Lower lobe of right lung (tissue), 2 donors: Measurements from ENCODE around the gene FDPS. TPM values are rescaled to one million over a fixed set of nuclear protein-coding genes. Genes with fewer than 3 reads are reported as not detected.

Experiments
- ATAC-seq, 2 donors: fragments of 200-7000 bp; cut with Tn5 transposase; one replicate each; pipeline ENCODE4 v1.9.1; 2020 to 2022; ENCODE audit warnings: mild to moderate bottlenecking in 2 of 2, moderate library complexity in 2 of 2
- DNase-seq: peaks from one replicate; pipeline ENCODE4 v3.0.0-alpha.2; 2020
- H3K27ac ChIP-seq: fragments of 200-600 bp; one replicate; pipeline ENCODE4 v1.8.0; 2022
- H3K27me3 ChIP-seq: fragments of 200-600 bp; one replicate; pipeline ENCODE4 v1.8.0; 2022; ENCODE audit warnings: low read depth
- H3K36me3 ChIP-seq: fragments of 200-600 bp; one replicate; pipeline ENCODE4 v1.8.0; 2022; ENCODE audit warnings: mild to moderate bottlenecking
- H3K4me1 ChIP-seq: fragments of 200-600 bp; one replicate; pipeline ENCODE4 v1.8.0; 2022
- H3K4me3 ChIP-seq: fragments of 200-600 bp; one replicate; pipeline ENCODE4 v1.8.0; 2022; ENCODE audit warnings: mild to moderate bottlenecking
- H3K9me3 ChIP-seq: fragments of 200-600 bp; one replicate; pipeline ENCODE4 v1.8.0; 2022
- intact Hi-C: fragments of 100-400 bp; cut with DNase I; formaldehyde crosslinking; loops from one replicate; pipeline ENCODE4 v1.11.0; 2022
- total RNA-seq: library from RNA; stranded (reverse); fragmentation: NEBNext Ultra II Directional; extraction: Animal tissue kit (Norgen Biotek cat#: 25700); gene quantifications from one replicate; pipeline ENCODE4 v1.2.1, GENCODE V29; 2021
- TF ChIP-seq, protein P1 (sequence below): fragments of 200-600 bp; IDR thresholded peaks from one replicate; pipeline ENCODE4 v1.8.0; 2022; ENCODE audit warnings: antibody characterized with exemption, mild to moderate bottlenecking
- donor health status: DM: no; HTN: yes; CAD: no; lungs with severe emphysema.

FDPS gene
- total RNA-seq, 1 donor from 2014 or later = 184 TPM

DNA sequence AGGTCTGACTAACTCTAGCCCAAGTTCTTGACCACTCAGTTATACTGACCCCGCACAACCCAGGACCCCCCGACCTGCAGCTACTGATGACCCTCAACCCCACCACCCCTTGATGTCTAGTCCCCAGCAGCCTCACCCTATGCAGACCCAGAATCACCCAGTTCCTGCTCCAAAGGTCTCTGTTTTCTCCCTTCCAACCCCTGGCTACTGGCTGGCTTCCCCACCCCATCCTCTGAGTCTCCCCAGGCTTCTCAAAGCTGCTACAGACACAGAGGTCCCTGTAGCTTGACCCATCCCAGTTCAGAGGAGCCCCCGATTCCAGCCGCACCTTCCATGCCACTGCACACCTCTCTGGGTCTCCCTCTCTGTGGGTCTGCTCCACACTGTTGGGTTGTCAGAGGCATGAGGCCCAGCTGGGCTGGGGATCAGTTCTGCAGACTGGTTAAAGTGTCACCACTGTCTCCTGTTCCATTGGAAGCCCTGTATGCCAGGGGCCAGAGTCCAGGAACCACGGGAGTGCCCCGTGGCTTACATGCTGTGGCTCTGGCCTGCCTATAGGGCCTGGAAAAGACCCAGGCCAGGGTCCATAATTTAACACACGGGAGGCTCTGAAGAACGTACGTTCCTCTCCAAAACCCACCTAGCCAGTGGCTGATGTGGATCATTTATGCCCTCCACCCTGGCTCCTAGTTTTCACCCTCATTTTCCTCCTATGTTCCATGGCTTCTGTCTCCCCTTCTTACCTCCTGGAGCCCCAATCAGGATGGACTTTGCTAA, 7.9 kb upstream of the FDPS start:
- H3K9me3 ChIP-seq = no peaks in the 10 kb centered on the region
- intact Hi-C loops = no loop called here
- TF ChIP-seq, protein P1, sequence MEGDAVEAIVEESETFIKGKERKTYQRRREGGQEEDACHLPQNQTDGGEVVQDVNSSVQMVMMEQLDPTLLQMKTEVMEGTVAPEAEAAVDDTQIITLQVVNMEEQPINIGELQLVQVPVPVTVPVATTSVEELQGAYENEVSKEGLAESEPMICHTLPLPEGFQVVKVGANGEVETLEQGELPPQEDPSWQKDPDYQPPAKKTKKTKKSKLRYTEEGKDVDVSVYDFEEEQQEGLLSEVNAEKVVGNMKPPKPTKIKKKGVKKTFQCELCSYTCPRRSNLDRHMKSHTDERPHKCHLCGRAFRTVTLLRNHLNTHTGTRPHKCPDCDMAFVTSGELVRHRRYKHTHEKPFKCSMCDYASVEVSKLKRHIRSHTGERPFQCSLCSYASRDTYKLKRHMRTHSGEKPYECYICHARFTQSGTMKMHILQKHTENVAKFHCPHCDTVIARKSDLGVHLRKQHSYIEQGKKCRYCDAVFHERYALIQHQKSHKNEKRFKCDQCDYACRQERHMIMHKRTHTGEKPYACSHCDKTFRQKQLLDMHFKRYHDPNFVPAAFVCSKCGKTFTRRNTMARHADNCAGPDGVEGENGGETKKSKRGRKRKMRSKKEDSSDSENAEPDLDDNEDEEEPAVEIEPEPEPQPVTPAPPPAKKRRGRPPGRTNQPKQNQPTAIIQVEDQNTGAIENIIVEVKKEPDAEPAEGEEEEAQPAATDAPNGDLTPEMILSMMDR = no peak
- DNase-seq = no peak
- peaks cover 13% of the 10 kb centered on the region for H3K27me3 ChIP-seq
- no peaks in the 10 kb centered on the region for H3K4me1 ChIP-seq
- no peak for ATAC-seq
- no peak overlapping the region for H3K4me3 ChIP-seq
- no peaks in the 10 kb centered on the region for H3K36me3 ChIP-seq
- H3K27ac ChIP-seq = no peak overlapping the region

DNA sequence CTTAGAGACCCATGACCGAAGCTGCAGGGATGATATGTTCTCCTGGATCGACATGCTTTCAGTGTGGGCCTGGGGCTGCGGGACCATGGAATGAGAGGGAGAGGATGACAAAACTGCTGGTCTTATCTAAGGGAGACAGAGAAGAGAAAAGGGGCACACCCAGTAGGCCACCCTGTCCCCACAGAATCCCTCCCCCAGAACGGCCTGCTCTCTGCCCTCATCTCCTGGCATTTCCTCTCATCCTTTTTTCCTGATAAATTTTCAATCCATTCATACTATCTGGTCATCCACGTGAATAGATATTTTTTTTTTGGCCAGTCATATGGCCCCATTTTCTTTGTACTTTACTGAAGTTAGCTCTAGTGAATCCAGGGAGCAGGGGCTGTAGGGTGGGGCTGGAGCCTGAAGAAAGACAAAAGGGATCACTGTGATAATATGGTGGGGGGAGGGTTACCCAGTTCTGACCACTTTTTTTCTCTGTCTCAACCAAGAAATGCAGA, 7.3 kb upstream of the FDPS start, which contains the start of gene PKLR:
Gene PKLR (minus strand): TSS at position 97 of the 500 bp plus-strand sequence. CDS start 43 bp downstream, at position 54.
- Histone ChIP-seq H3K4me1 (no peaks in the 10 kb centered on the region), H3K27me3 (peaks cover 7% of the 10 kb centered on the region), H3K9me3 (no peaks in the 10 kb centered on the region), H3K4me3 (no peak within 1 kb of the TSS), H3K27ac (no peak within 1 kb of the TSS), H3K36me3 (no peaks in the 10 kb centered on the region)
- DNase-seq = no peak
- intact Hi-C loops = no loop called here
- TF ChIP-seq, protein P1 = no peak
- no peak for ATAC-seq

DNA sequence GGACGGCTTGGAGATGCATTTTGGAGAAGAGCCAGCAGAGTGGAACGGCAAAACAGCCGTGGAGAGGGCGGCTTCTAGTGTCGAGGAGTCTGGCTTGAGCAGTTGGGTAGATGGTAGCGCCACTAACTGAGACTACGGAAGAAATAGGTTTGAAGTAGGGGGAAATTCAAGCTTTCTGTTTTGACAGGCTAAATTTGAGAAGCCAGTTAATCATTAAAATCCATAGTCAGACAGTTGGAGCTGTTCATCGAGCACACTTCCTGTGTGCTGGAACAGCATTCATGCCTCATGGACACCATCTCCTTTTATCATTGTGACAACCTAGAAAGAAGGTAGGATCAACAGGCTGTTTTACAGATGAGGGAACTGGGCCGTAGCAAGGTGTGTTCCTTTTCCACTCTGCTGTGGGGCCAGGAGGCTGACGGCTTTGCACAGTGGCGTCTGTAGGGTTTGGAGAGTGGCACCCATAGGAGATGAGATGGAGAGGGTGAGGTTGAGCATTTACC, 4.1 kb upstream of the FDPS start:
- TF ChIP-seq, protein P1 = no peak
- DNase-seq (no peak), ATAC-seq (no peak)
- intact Hi-C loops = no loop called here
- Histone ChIP-seq H3K36me3 (no peaks in the 10 kb centered on the region), H3K9me3 (no peaks in the 10 kb centered on the region), H3K4me3 (no peak overlapping the region), H3K27me3 (no peaks in the 10 kb centered on the region), H3K4me1 (peaks cover 11% of the 10 kb centered on the region), H3K27ac (no peak overlapping the region)

DNA sequence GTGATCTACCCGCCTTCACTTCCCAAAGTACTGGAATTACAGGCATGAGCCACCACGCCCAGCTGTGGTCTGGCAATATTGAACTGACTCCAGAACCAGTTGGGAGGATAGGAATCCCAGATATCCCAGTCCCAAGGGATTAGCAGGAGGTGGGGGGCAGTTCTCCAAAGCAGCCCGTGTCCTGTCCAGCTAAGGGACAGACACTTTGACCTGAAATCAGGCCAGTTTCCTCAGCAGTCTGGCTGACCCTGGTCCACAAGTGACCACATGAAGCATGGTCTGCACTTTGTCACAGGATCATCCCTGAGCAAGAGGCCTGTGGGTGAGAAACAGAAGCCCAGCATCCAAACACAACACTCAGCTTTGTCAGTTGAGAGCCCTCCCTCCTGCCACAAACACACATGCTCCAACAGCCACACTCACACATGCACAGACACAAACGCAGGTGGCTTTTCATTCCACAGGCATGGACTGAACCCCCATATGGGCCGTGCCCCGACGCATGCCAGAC, 2.7 kb upstream of the FDPS start:
- ATAC-seq = no peak
- no peaks in the 10 kb centered on the region for H3K27me3 ChIP-seq
- no peak overlapping the region for H3K27ac ChIP-seq
- no peaks in the 10 kb centered on the region for H3K9me3 ChIP-seq
- H3K4me3 ChIP-seq = no peak overlapping the region
- H3K36me3 ChIP-seq = peaks cover 9% of the 10 kb centered on the region
- TF ChIP-seq, protein P1 = no peak
- intact Hi-C loops = no loop called here
- no peak for DNase-seq
- H3K4me1 ChIP-seq = peaks cover 24% of the 10 kb centered on the region

DNA sequence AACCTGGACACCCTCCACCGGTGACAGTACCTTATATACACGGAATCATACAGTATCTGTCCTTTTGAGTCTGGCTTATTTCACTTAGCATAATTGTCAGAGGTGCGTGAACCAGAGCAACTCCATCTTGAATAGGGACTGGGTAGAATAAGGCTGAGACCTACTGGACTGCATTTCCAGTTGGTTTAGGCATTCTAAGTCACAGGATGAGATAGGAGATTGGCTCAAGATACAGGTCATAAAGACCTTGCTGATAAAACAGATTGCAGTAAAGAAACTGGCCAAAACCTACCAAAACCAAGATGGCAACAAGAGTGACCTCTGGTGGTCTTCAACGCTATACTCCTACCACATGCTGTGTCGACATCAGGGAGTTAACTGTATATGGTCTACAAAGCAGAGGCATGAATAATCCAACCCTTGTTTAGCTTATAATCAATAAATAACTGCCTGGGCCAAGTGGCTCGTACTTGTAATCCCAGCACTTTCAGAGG, 1.4 kb upstream of the FDPS start:
- Histone ChIP-seq H3K4me1 (peaks cover 38% of the 10 kb centered on the region), H3K27me3 (no peaks in the 10 kb centered on the region), H3K27ac (no peak overlapping the region), H3K9me3 (no peaks in the 10 kb centered on the region), H3K36me3 (peaks cover 19% of the 10 kb centered on the region), H3K4me3 (no peak overlapping the region)
- TF ChIP-seq, protein P1 = peak; percentile 35
- DNase-seq = no peak
- intact Hi-C loops = no loop called here
- no peak for ATAC-seq
